Bronchial epithelial cell (primary cell): ENCODE measurements around the gene CYP8B1. TPM values are rescaled to one million over a fixed set of nuclear protein-coding genes. Genes with fewer than 3 reads are reported as not detected.

Experiments used
- DNase-seq: peaks from one replicate; pipeline ENCODE4 v3.0.0-alpha.2; 2010; ENCODE audit warnings: low read depth
- FAIRE-seq: peaks from 2 replicates; lab custom pipeline; 2011; peaks lifted over from hg19 to GRCh38; lab: Jason Lieb, UNC
- H3K27me3 ChIP-seq: 2 replicates; pipeline ENCODE4 v1.5.1; 2011; ENCODE audit warnings: low read length; ENCODE audit not compliant: control insufficient read depth, insufficient read depth
- H3K36me3 ChIP-seq: 2 replicates; pipeline ENCODE4 v1.5.1; 2011; ENCODE audit warnings: low read length; ENCODE audit not compliant: control insufficient read depth, insufficient read depth
- H3K4me3 ChIP-seq: 2 replicates; pipeline ENCODE4 v1.5.1; 2011; ENCODE audit warnings: mild to moderate bottlenecking, low read depth, low read length, control low read depth
- CTCF ChIP-seq: IDR thresholded peaks from 2 replicates; pipeline ENCODE4 v1.5.1; 2011; ENCODE audit warnings: mild to moderate bottlenecking, moderate library complexity, low read length, control low read depth, inconsistent platforms; ENCODE audit not compliant: insufficient read depth, severe bottlenecking
- total RNA-seq: library from RNA; depleted of rRNA; stranded (reverse); fragments of >200 nt; gene quantifications from 2 replicates; pipeline ENCODE4 v1.2.1, GENCODE V29; 2014

CYP8B1 gene
- total RNA-seq, 1 donor from 2014 or later, result not detected

- peaks cover 2% of the 10 kb centered on the region for H3K27me3 ChIP-seq
- no peak overlapping the region for H3K4me3 ChIP-seq
- DNase-seq (no peak), FAIRE-seq (no peak)
- no peaks in the 10 kb centered on the region for H3K36me3 ChIP-seq
- no peak for TF ChIP-seq CTCF
Measured at GRCh38 chr3:42849017-42849416, 26.7 kb downstream of the CYP8B1 start.

- no peak for DNase-seq
- no peak overlapping the region for H3K4me3 ChIP-seq
- no peak for TF ChIP-seq CTCF
- H3K27me3 ChIP-seq, result peaks cover 2% of the 10 kb centered on the region
- no peaks in the 10 kb centered on the region for H3K36me3 ChIP-seq
- FAIRE-seq, result no peak
Measured at GRCh38 chr3:42847731-42848130, 27.9 kb downstream of the CYP8B1 start.

- TF ChIP-seq CTCF, result no peak
- Histone ChIP-seq H3K27me3 (peaks cover 2% of the 10 kb centered on the region), H3K4me3 (no peak overlapping the region), H3K36me3 (no peaks in the 10 kb centered on the region)
- DNase-seq (no peak), FAIRE-seq (no peak)
Measured at GRCh38 chr3:42846685-42847522, 28.8 kb downstream of the CYP8B1 start.

- no peak for TF ChIP-seq CTCF
- Histone ChIP-seq H3K4me3 (no peak overlapping the region), H3K36me3 (no peaks in the 10 kb centered on the region), H3K27me3 (peaks cover 2% of the 10 kb centered on the region)
- DNase-seq (no peak), FAIRE-seq (no peak)
Measured at GRCh38 chr3:42844815-42845214, 30.9 kb downstream of the CYP8B1 start.

- H3K27me3 ChIP-seq, result peaks cover 2% of the 10 kb centered on the region
- TF ChIP-seq CTCF, result no peak
- no peaks in the 10 kb centered on the region for H3K36me3 ChIP-seq
- FAIRE-seq, result no peak
- DNase-seq, result no peak
- H3K4me3 ChIP-seq, result no peak overlapping the region
Measured at GRCh38 chr3:42844412-42844713, 31.3 kb downstream of the CYP8B1 start.
